Ovary (tissue), 9 donors: ENCODE measurements around the gene CEP152. TPM values are rescaled to one million over a fixed set of nuclear protein-coding genes. Genes with fewer than 3 reads are reported as not detected.

Experiments
- DNase-seq, 5 donors: peaks; one replicate each; pipeline ENCODE4 v3.0.0-alpha.2; 2019 to 2020
- H3K27ac ChIP-seq, 2 donors: fragments of 200-600 bp; one replicate each; pipeline versions ENCODE4 v1.5.1 to v1.8.0; 2019 to 2022
- H3K27me3 ChIP-seq: fragments of 200-600 bp; one replicate; pipeline ENCODE4 v1.8.0; 2022
- H3K36me3 ChIP-seq: fragments of 200-600 bp; sonication (generic); one replicate; pipeline ENCODE4 v1.5.1; 2019
- H3K4me1 ChIP-seq: one replicate; pipeline ENCODE4 v1.8.1; 2013; ENCODE audit warnings: mild to moderate bottlenecking, moderate library complexity; ENCODE audit not compliant: insufficient read depth
- H3K4me3 ChIP-seq: fragments of 200-600 bp; sonication (generic); one replicate; pipeline ENCODE4 v1.5.1; 2017
- H3K9me3 ChIP-seq, 2 donors: fragments of 200-600 bp in 1 of 2; sonication (generic) in 1 of 2; one replicate each; pipeline versions ENCODE4 v1.5.1 to v1.8.1; 2013 to 2019; ENCODE audit warnings: mild to moderate bottlenecking in 1 of 2, moderate library complexity in 1 of 2
- CTCF ChIP-seq, 3 donors: fragments of 450-650 bp in 2 of 3; fragments of 200-600 bp in 1 of 3; IDR thresholded peaks; one replicate each; pipeline versions ENCODE4 v1.5.1 to v1.8.0; 2016 to 2022; ENCODE audit warnings: antibody characterized with exemption in 3 of 3, mild to moderate bottlenecking in 1 of 3
- EP300 ChIP-seq: sonication (generic); formaldehyde crosslinking; IDR thresholded peaks from one replicate; pipeline ENCODE4 v1.6.1; 2017; ENCODE audit warnings: antibody characterized with exemption
- POLR2A ChIP-seq: fragments of 450-650 bp; IDR thresholded peaks from one replicate; pipeline ENCODE4 v1.6.1; 2017; ENCODE audit warnings: antibody characterized with exemption, mild to moderate bottlenecking, moderate library complexity
- WGBS, 3 donors: extraction: QIAGEN DNeasy Blood & Tissue Kit in 1 of 3; methylation state at CpG; one replicate each; pipeline versions ENCODE4 v1.1.5 to v1.1.7; 2013 to 2017; 5-methylcytosine and 5-hydroxymethylcytosine counted together
- intact Hi-C, 4 donors: fragments of 100-400 bp; cut with DNase I; formaldehyde crosslinking; loops; one replicate each; pipeline versions ENCODE4 v1.11.0 to v1.15.1; 2022 to 2023
- polyA plus RNA-seq, 2 donors: library from polyadenylated mRNA; stranded (reverse); fragments of 200-250 nt in 1 of 2; fragments of 350-450 nt in 1 of 2; fragmentation: Illumina TruSeq in 1 of 2; extraction: RNeasy Lipid Tissue Mini Kit (QIAGEN cat#74804) in 1 of 2; gene quantifications; one replicate each; pipeline ENCODE4 v1.2.3, GENCODE V29; 2013 to 2014
- total RNA-seq, 7 donors: library from RNA; depleted of rRNA in 2 of 7; stranded (reverse); fragments of >200 nt in 2 of 7; fragmentation: NEBNext Ultra II Directional in 3 of 7; extraction: Animal tissue kit (Norgen Biotek cat#: 25700) in 3 of 7; gene quantifications; one replicate each; pipeline versions ENCODE4 v1.1.0 to v1.2.4, GENCODE V29; 2016 to 2023
- donor health status: DM: no; HTN: no; CAD: no; lungs with moderate emphysema.
- donor health status: DM: no; HTN: no; CAD: no.
- donor health status: Bipolar disorder and iron deficiency.
- donor health status: DM: yes; HTN: yes; CAD: no.
- donor health status: DM: no; HTN: no; CAD: no.
- donor health status: DM: yes; HTN: yes; CAD: no.

The CEP152 gene
- total and polyA plus RNA-seq, 9 donors: 1.4 to 3.7 (median 2.2) TPM

DNA sequence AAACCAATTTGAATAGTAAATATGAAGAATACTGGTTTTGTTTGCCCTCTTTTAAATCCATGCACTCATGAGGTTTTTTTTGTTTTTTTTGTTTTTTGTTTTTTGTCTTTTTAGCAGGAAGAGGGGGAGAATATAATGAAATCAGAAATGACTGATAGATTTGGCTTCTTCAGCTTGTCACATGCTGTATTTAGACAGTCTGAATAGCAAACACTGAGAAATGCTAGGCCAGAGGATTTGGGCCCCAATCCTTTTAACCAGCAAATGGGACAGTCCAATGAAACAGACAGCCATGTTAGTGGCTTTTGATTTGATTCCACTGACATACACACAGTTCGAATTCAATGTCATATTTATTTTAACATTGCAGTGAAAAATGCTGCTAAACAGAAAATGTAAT is 14.2 kb upstream of the CEP152 start:
- Histone ChIP-seq H3K27me3 (no peaks in the 10 kb centered on the region), H3K27ac (no peak overlapping the region), H3K36me3 (no peaks in the 10 kb centered on the region), H3K9me3 (no peaks in the 10 kb centered on the region), H3K4me3 (no peak overlapping the region), H3K4me1 (no peaks in the 10 kb centered on the region)
- intact Hi-C loops: no loop called here
- whole genome bisulfite sequencing, 3 donors: 89 to 98% (median 97%) methylated on average over 1 of the region's 1 CpG
- DNase-seq: no peak
- TF ChIP-seq EP300 (no peak), CTCF (IDR thresholded peaks at IDR 0.05) (no peak), POLR2A (no peak)

GRCh38 chr15:48823706-48824105 is 12.8 kb upstream of the CEP152 start:
- H3K27me3 ChIP-seq: no peaks in the 10 kb centered on the region
- no peak for DNase-seq
- no peak for TF ChIP-seq EP300
- no peak overlapping the region for H3K4me3 ChIP-seq
- no peaks in the 10 kb centered on the region for H3K36me3 ChIP-seq
- WGBS, 3 donors: 26 to 58% (median 40%) methylated on average over 1 of the region's 1 CpG
- intact Hi-C loops: no loop called here
- H3K4me1 ChIP-seq: no peaks in the 10 kb centered on the region
- H3K27ac ChIP-seq: no peak overlapping the region
- H3K9me3 ChIP-seq: no peaks in the 10 kb centered on the region

DNA sequence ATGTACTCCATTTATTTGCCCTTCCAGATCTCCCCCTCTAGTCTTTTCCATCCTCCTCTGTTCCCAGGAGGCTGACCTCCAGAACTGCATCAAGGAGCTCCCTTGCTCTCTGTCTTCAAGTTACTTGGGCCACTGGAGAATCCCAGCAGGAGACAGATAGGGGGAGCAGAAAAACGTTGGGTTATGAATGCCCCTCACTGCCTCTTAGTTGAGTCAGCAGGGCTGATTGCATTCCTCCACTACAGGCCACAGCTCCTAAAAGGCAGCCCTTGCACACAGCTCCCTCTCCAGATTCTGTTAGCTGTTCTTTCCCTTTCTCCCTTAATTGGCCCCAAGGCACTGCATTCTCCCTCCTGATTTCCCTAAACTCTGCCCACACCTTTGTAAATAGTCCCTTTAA is 12.4 kb upstream of the CEP152 start:
- H3K4me1 ChIP-seq: no peaks in the 10 kb centered on the region
- no peaks in the 10 kb centered on the region for H3K27me3 ChIP-seq
- intact Hi-C loops: no loop called here
- no peak overlapping the region for H3K4me3 ChIP-seq
- no peaks in the 10 kb centered on the region for H3K9me3 ChIP-seq
- 3 to 9% (median 7%) methylated on average over 1 of the region's 1 CpG for WGBS, 3 donors
- DNase-seq: no peak
- no peak overlapping the region for H3K27ac ChIP-seq
- TF ChIP-seq EP300 (no peak), POLR2A (no peak), CTCF (IDR thresholded peaks at IDR 0.05) (no peak)
- H3K36me3 ChIP-seq: no peaks in the 10 kb centered on the region

- intact Hi-C loops: no loop called here
- Histone ChIP-seq H3K4me3 (no peak overlapping the region), H3K4me1 (peaks cover 2% of the 10 kb centered on the region), H3K36me3 (no peaks in the 10 kb centered on the region), H3K27me3 (no peaks in the 10 kb centered on the region), H3K27ac (no peak overlapping the region), H3K9me3 (no peaks in the 10 kb centered on the region)
- TF ChIP-seq EP300: no peak
- TF ChIP-seq CTCF (IDR thresholded peaks at IDR 0.05): no peak
- DNase-seq: no peak
- 86 to 91% (median 86%) methylated on average over 2 of the region's 2 CpGs for WGBS, 3 donors
These were observed 3.4 kb upstream of the CEP152 start for GRCh38 chr15:48814286-48814685.

GRCh38 chr15:48811325-48811958 is 573 bp upstream of the CEP152 start:
- TF ChIP-seq POLR2A (no peak), CTCF (IDR thresholded peaks at IDR 0.05) (no peak), EP300 (no peak)
- no peak for DNase-seq
- no peaks in the 10 kb centered on the region for H3K36me3 ChIP-seq
- H3K9me3 ChIP-seq: no peaks in the 10 kb centered on the region
- intact Hi-C loops: no loop called here
- H3K27ac ChIP-seq: no peak overlapping the region
- H3K4me1 ChIP-seq: peaks cover 2% of the 10 kb centered on the region
- H3K4me3 ChIP-seq: peak overlapping the region; percentile 53
- 7 to 11% (median 9%) methylated on average over 25 of the region's 25 CpGs for WGBS, 3 donors
- no peaks in the 10 kb centered on the region for H3K27me3 ChIP-seq
